HepG2 (cell line): ENCODE results near the gene DNTTIP2. TPM values are rescaled to one million over a fixed set of nuclear protein-coding genes. Genes with fewer than 3 reads are reported as not detected.

Experiments used
- CHD4 ChIP-seq: fragments of 200-600 bp; sonication (generic); IDR thresholded peaks from 2 replicates; pipeline ENCODE4 v1.7.0; 2017; ENCODE audit warnings: mild to moderate bottlenecking, low read length, borderline replicate concordance
- FIP1L1 ChIP-seq: fragments of 200-400 bp; formaldehyde crosslinking; IDR thresholded peaks from 2 replicates; pipeline ENCODE4 v1.6.1; 2018; ENCODE audit warnings: low read depth, mild to moderate bottlenecking, low read length, moderate library complexity, borderline replicate concordance; ENCODE audit not compliant: insufficient read depth
- HMG20A ChIP-seq: IDR thresholded peaks from 2 replicates; pipeline ENCODE4 v1.6.1; 2016; ENCODE audit warnings: borderline replicate concordance
- KDM2A ChIP-seq: sonication (generic); formaldehyde crosslinking; IDR thresholded peaks from 2 replicates; pipeline ENCODE4 v1.4.0; 2020; ENCODE audit warnings: low read depth, missing genetic modification reagents, borderline replicate concordance
- MBD4 ChIP-seq: IDR thresholded peaks from 2 replicates; pipeline ENCODE4 v1.6.1; 2012; ENCODE audit warnings: low read length, inconsistent platforms, borderline replicate concordance
- NFIB ChIP-seq: sonication (generic); formaldehyde crosslinking; IDR thresholded peaks from 2 replicates; pipeline ENCODE4 v1.9.0; 2021; ENCODE audit warnings: missing genetic modification reagents, mild to moderate bottlenecking, borderline replicate concordance
- PHF20 ChIP-seq: sonication (generic); formaldehyde crosslinking; IDR thresholded peaks from 2 replicates; pipeline ENCODE4 v1.5.0; 2020; ENCODE audit warnings: mild to moderate bottlenecking, missing genetic modification reagents
- PTBP1 ChIP-seq: fragments of 200-400 bp; formaldehyde crosslinking; IDR thresholded peaks from 2 replicates; pipeline ENCODE4 v1.6.1; 2018; ENCODE audit warnings: low read length, low read depth; ENCODE audit not compliant: poor library complexity, severe bottlenecking
- RXRB ChIP-seq: IDR thresholded peaks from 2 replicates; pipeline ENCODE4 v1.6.1; 2016; ENCODE audit warnings: borderline replicate concordance, missing genetic modification reagents, missing compliant biosample characterization
- SKI ChIP-seq: fragments of 450-650 bp; IDR thresholded peaks from one replicate; pipeline ENCODE4 v1.6.1; 2018; ENCODE audit warnings: mild to moderate bottlenecking; ENCODE audit not compliant: partially characterized antibody
- ZNF205 ChIP-seq: IDR thresholded peaks from 2 replicates; pipeline ENCODE4 v1.6.1; 2018; ENCODE audit warnings: missing biosample characterization, missing genetic modification reagents
- ZNF546 ChIP-seq: sonication (generic); formaldehyde crosslinking; conservative IDR thresholded peaks from 2 replicates; pipeline ENCODE4 v1.8.1; 2023; ENCODE audit warnings: mild to moderate bottlenecking, missing genetic modification reagents
- polyA plus RNA-seq, 8 experiments: library from polyadenylated mRNA; depleted of rRNA in 3 of 8; stranded (reverse) in 7 of 8; unstranded in 1 of 8; fragments of >200 nt; fragmentation: Illumina TruSeq in 4 of 8; extraction: Trizol in 4 of 8; gene quantifications; 2 replicates each; pipeline versions ENCODE4 v1.2.1 to v1.2.3, GENCODE V29; 2011 to 2016; ENCODE audit warnings: low read depth in 4 of 8, missing spikeins in 1 of 8, mixed read lengths in 1 of 8; ENCODE audit not compliant: insufficient read depth in 1 of 8
- total RNA-seq, 5 experiments: library from RNA; depleted of rRNA; stranded (reverse); fragments of >200 nt; fragmentation: Illumina TruSeq; extraction: Trizol; gene quantifications; 2 replicates each; pipeline ENCODE4 v1.2.3, GENCODE V29; 2016; ENCODE audit warnings: low read depth in 1 of 5
- TF ChIP-seq, protein P1 (sequence below): sonication (generic); formaldehyde crosslinking; conservative IDR thresholded peaks from 2 replicates; pipeline ENCODE4 v1.4.0; 2020; ENCODE audit warnings: missing genetic modification reagents
- TF ChIP-seq, protein P2 (sequence below): sonication (generic); formaldehyde crosslinking; IDR thresholded peaks from 2 replicates; pipeline ENCODE4 v1.4.0; 2020; ENCODE audit warnings: missing genetic modification reagents
- TF ChIP-seq, protein P3 (sequence below): sonication (generic); formaldehyde crosslinking; IDR thresholded peaks from 2 replicates; pipeline ENCODE4 v1.4.0; 2020; ENCODE audit warnings: missing genetic modification reagents
- TF ChIP-seq, protein P4 (sequence below): sonication (generic); formaldehyde crosslinking; IDR thresholded peaks from 2 replicates; pipeline ENCODE4 v1.4.0; 2020; ENCODE audit warnings: missing genetic modification reagents

DNTTIP2 gene
- total and polyA plus RNA-seq, 2 of the 13 experiments (the other 11 are each of a cell fraction or from before 2014, with no cell fraction given): 11.4 to 63.3 TPM

DNA sequence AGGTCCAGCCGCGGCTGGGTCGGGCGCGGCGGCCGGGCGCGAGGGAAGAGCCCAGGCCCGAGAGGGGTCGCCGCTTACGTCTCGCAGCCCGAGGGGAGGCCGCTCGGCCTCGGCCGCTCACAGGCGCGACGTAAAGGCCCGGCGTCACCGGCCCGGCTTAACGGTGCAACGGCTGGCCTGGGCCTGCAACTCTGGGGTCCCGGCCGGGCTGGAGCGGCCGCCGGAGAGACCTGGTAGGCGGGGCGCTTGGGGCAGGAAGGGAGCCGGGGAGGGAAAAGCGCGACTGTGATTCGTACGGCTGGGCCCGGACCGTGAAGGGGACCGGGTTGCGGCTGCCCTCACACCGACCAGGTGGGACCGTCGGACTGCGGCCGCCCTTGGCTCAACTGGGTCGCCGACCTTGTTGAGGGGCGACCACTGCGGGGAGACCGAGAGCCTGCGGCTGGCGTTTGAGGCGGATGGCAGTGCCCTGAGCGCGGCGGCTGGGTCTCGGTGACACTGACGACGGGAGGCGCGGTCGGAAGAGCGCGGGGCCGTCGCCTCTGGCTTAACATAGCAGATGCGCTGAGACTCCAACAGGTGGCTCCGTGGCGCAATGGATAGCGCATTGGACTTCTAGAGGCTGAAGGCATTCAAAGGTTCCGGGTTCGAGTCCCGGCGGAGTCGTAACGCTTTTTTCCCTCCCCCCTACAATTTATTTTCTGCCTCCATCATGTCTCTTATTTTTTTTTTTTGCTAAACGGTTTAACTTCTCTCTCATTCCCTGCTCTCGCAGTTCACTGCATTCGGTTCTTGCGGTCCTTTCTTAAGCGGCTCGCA, 31.8 kb downstream of the DNTTIP2 start (continued):
- TF ChIP-seq, protein P1, sequence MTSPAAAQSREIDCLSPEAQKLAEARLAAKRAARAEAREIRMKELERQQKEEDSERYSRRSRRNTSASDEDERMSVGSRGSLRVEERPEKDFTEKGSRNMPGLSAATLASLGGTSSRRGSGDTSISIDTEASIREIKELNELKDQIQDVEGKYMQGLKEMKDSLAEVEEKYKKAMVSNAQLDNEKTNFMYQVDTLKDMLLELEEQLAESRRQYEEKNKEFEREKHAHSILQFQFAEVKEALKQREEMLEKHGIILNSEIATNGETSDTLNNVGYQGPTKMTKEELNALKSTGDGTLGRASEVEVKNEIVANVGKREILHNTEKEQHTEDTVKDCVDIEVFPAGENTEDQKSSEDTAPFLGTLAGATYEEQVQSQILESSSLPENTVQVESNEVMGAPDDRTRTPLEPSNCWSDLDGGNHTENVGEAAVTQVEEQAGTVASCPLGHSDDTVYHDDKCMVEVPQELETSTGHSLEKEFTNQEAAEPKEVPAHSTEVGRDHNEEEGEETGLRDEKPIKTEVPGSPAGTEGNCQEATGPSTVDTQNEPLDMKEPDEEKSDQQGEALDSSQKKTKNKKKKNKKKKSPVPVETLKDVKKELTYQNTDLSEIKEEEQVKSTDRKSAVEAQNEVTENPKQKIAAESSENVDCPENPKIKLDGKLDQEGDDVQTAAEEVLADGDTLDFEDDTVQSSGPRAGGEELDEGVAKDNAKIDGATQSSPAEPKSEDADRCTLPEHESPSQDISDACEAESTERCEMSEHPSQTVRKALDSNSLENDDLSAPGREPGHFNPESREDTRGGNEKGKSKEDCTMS: no peak
- TF ChIP-seq MBD4 (no peak), ZNF546 (CRISPR knock-in tag) (no peak), FIP1L1 (no peak), NFIB (no peak), CHD4 (peak; percentile 47; the same call in 1 of the 2 replicates), PTBP1 (no peak), PHF20 (no peak), RXRB (CRISPR knock-in tag) (0 out of 2 replicates have a peak, but pooled peaks have one; percentile 12), HMG20A (no peak), KDM2A (CRISPR knock-in tag) (peak; percentile 97; the same call in 1 of the 2 replicates), ZNF205 (CRISPR knock-in tag) (peak; percentile 82; the same call in 1 of the 2 replicates), SKI (peak; percentile 35)
- TF ChIP-seq, protein P2, sequence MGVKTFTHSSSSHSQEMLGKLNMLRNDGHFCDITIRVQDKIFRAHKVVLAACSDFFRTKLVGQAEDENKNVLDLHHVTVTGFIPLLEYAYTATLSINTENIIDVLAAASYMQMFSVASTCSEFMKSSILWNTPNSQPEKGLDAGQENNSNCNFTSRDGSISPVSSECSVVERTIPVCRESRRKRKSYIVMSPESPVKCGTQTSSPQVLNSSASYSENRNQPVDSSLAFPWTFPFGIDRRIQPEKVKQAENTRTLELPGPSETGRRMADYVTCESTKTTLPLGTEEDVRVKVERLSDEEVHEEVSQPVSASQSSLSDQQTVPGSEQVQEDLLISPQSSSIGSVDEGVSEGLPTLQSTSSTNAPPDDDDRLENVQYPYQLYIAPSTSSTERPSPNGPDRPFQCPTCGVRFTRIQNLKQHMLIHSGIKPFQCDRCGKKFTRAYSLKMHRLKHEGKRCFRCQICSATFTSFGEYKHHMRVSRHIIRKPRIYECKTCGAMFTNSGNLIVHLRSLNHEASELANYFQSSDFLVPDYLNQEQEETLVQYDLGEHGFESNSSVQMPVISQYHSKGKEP (CRISPR knock-in tag): no peak; the same call in 1 of the 2 replicates
- TF ChIP-seq, protein P3, sequence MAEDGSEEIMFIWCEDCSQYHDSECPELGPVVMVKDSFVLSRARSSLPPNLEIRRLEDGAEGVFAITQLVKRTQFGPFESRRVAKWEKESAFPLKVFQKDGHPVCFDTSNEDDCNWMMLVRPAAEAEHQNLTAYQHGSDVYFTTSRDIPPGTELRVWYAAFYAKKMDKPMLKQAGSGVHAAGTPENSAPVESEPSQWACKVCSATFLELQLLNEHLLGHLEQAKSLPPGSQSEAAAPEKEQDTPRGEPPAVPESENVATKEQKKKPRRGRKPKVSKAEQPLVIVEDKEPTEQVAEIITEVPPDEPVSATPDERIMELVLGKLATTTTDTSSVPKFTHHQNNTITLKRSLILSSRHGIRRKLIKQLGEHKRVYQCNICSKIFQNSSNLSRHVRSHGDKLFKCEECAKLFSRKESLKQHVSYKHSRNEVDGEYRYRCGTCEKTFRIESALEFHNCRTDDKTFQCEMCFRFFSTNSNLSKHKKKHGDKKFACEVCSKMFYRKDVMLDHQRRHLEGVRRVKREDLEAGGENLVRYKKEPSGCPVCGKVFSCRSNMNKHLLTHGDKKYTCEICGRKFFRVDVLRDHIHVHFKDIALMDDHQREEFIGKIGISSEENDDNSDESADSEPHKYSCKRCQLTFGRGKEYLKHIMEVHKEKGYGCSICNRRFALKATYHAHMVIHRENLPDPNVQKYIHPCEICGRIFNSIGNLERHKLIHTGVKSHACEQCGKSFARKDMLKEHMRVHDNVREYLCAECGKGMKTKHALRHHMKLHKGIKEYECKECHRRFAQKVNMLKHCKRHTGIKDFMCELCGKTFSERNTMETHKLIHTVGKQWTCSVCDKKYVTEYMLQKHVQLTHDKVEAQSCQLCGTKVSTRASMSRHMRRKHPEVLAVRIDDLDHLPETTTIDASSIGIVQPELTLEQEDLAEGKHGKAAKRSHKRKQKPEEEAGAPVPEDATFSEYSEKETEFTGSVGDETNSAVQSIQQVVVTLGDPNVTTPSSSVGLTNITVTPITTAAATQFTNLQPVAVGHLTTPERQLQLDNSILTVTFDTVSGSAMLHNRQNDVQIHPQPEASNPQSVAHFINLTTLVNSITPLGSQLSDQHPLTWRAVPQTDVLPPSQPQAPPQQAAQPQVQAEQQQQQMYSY (CRISPR knock-in tag): peak; percentile 44; the same call in 1 of the 2 replicates
- TF ChIP-seq, protein P4, sequence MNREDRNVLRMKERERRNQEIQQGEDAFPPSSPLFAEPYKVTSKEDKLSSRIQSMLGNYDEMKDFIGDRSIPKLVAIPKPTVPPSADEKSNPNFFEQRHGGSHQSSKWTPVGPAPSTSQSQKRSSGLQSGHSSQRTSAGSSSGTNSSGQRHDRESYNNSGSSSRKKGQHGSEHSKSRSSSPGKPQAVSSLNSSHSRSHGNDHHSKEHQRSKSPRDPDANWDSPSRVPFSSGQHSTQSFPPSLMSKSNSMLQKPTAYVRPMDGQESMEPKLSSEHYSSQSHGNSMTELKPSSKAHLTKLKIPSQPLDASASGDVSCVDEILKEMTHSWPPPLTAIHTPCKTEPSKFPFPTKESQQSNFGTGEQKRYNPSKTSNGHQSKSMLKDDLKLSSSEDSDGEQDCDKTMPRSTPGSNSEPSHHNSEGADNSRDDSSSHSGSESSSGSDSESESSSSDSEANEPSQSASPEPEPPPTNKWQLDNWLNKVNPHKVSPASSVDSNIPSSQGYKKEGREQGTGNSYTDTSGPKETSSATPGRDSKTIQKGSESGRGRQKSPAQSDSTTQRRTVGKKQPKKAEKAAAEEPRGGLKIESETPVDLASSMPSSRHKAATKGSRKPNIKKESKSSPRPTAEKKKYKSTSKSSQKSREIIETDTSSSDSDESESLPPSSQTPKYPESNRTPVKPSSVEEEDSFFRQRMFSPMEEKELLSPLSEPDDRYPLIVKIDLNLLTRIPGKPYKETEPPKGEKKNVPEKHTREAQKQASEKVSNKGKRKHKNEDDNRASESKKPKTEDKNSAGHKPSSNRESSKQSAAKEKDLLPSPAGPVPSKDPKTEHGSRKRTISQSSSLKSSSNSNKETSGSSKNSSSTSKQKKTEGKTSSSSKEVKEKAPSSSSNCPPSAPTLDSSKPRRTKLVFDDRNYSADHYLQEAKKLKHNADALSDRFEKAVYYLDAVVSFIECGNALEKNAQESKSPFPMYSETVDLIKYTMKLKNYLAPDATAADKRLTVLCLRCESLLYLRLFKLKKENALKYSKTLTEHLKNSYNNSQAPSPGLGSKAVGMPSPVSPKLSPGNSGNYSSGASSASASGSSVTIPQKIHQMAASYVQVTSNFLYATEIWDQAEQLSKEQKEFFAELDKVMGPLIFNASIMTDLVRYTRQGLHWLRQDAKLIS (CRISPR knock-in tag): no peak
